A549 (cell line): Measurements from ENCODE around the gene PBX1. TPM values are rescaled to one million over a fixed set of nuclear protein-coding genes. Genes with fewer than 3 reads are reported as not detected.

Experiments used
- ATAC-seq, 2 experiments: fragments of 200-7000 bp in 1 of 2; fragments of >200 bp in 1 of 2; cut with Nextera tagmentation in 1 of 2; cut with Tn5 transposase in 1 of 2; 3 replicates each; pipeline versions ENCODE4 v1.8.0 to v1.9.1; 2018 to 2020; ENCODE audit warnings: mild to moderate bottlenecking in 1 of 2, moderate library complexity in 1 of 2
- CTCF ChIA-PET: fragments of 300-600 bp; sonication (Branson Sonifier 250); formaldehyde crosslinking; extraction: SDS; loops from one replicate; lab custom pipeline; 2021; ENCODE audit warnings: antibody characterized with exemption, inconsistent platforms; lab: Yijun Ruan, JAX
- POLR2A ChIA-PET: fragments of 350-600 bp; formaldehyde crosslinking; extraction: SDS; loops from one replicate; lab custom pipeline; 2021; ENCODE audit warnings: antibody characterized with exemption, inconsistent platforms; lab: Yijun Ruan, JAX
- DNase-seq, 2 experiments: peaks; one replicate each; pipeline versions ENCODE4 v3.0.0 to v3.0.0-alpha.2; 2011 to 2016; ENCODE audit warnings: low read depth in 1 of 2, low spot score in 1 of 2
- FAIRE-seq: peaks from 2 replicates; lab custom pipeline; 2011; peaks lifted over from hg19 to GRCh38; lab: Jason Lieb, UNC
- H3K27ac ChIP-seq, 2 experiments: fragments of >200 bp; sonication (Bioruptor Twin); formaldehyde crosslinking; 3 replicates each; pipeline ENCODE4 v1.5.1; 2016 to 2017
- H3K4me1 ChIP-seq: fragments of >200 bp; sonication (Bioruptor Twin); formaldehyde crosslinking; 3 replicates; pipeline ENCODE4 v1.6.1; 2016
- H3K4me2 ChIP-seq: fragments of >200 bp; sonication (Bioruptor Twin); formaldehyde crosslinking; 3 replicates; pipeline ENCODE4 v1.6.1; 2016
- H3K4me3 ChIP-seq: fragments of >200 bp; sonication (Bioruptor Twin); formaldehyde crosslinking; 3 replicates; pipeline ENCODE4 v1.5.1; 2016
- H3K9me3 ChIP-seq: fragments of >200 bp; sonication (Bioruptor Twin); formaldehyde crosslinking; 3 replicates; pipeline ENCODE4 v1.6.1; 2016
- CEBPB ChIP-seq, 2 experiments: fragments of >200 bp in 1 of 2; sonication (Bioruptor Twin) in 1 of 2; formaldehyde crosslinking in 1 of 2; IDR thresholded peaks; 2 replicates each; pipeline ENCODE4 v1.6.1; 2012 to 2016
- CHD2 ChIP-seq: fragments of 150-350 bp; IDR thresholded peaks from 2 replicates; pipeline ENCODE4 v1.6.1; 2014; ENCODE audit warnings: low read length; ENCODE audit not compliant: partially characterized antibody
- CHD4 ChIP-seq: fragments of 200-600 bp; sonication (generic); IDR thresholded peaks from 2 replicates; pipeline ENCODE4 v1.6.1; 2016; ENCODE audit warnings: antibody characterized with exemption, mild to moderate bottlenecking, borderline replicate concordance
- EHF ChIP-seq: fragments of 250-450 bp; sonication (Bioruptor Pico); IDR thresholded peaks from 2 replicates; pipeline ENCODE4 v1.5.0; 2020; ENCODE audit warnings: mild to moderate bottlenecking
- ELK1 ChIP-seq: fragments of 150-350 bp; IDR thresholded peaks from 2 replicates; pipeline ENCODE4 v1.6.1; 2014; ENCODE audit warnings: low read depth, mild to moderate bottlenecking, low read length
- EP300 ChIP-seq, 2 experiments: fragments of >200 bp; sonication (Bioruptor Twin); formaldehyde crosslinking; IDR thresholded peaks; 2 replicates in 1 of 2; 3 replicates in 1 of 2; pipeline ENCODE4 v1.6.1; 2016 to 2017
- ESRRA ChIP-seq: fragments of 150-350 bp; IDR thresholded peaks from 2 replicates; pipeline ENCODE4 v1.6.1; 2014; ENCODE audit warnings: mild to moderate bottlenecking, low read length, borderline replicate concordance
- HMGXB4 ChIP-seq: fragments of 250-450 bp; sonication (Bioruptor Pico); IDR thresholded peaks from 2 replicates; pipeline ENCODE4 v1.5.0; 2021; ENCODE audit warnings: mild to moderate bottlenecking, moderate library complexity, borderline replicate concordance
- HOXB5 ChIP-seq: fragments of 250-450 bp; sonication (Bioruptor Pico); IDR thresholded peaks from 2 replicates; pipeline ENCODE4 v1.5.0; 2020; ENCODE audit warnings: mild to moderate bottlenecking, moderate library complexity
- KDM1A ChIP-seq: fragments of 200-600 bp; sonication (generic); IDR thresholded peaks from 2 replicates; pipeline ENCODE4 v1.6.1; 2016; ENCODE audit warnings: low read depth, mild to moderate bottlenecking
- MAFK ChIP-seq: fragments of 450-650 bp; IDR thresholded peaks from 2 replicates; pipeline ENCODE4 v1.6.1; 2014; ENCODE audit not compliant: partially characterized antibody
- NFE2L2 ChIP-seq: fragments of 150-350 bp; conservative IDR thresholded peaks from 2 replicates; pipeline ENCODE4 v1.6.1; 2014; ENCODE audit warnings: low read length
- NPAS2 ChIP-seq: fragments of 250-450 bp; sonication (Bioruptor Pico); IDR thresholded peaks from 2 replicates; pipeline ENCODE4 v1.8.0; 2022; ENCODE audit warnings: mild to moderate bottlenecking, moderate library complexity, borderline replicate concordance
- PBX3 ChIP-seq: IDR thresholded peaks from 2 replicates; pipeline ENCODE4 v1.6.1; 2012
- POLR2A ChIP-seq: IDR thresholded peaks from 2 replicates; pipeline ENCODE4 v1.6.1; 2012; ENCODE audit warnings: mild to moderate bottlenecking, low read length
- RCOR1 ChIP-seq: fragments of 150-350 bp; IDR thresholded peaks from 2 replicates; pipeline ENCODE4 v1.6.1; 2014; ENCODE audit warnings: antibody characterized with exemption, low read length, low read depth
- SMC3 ChIP-seq: fragments of >200 bp; sonication (Bioruptor Twin); formaldehyde crosslinking; IDR thresholded peaks from 3 replicates; pipeline ENCODE4 v1.6.1; 2018; ENCODE audit warnings: inconsistent platforms
- TFCP2L1 ChIP-seq: fragments of 250-450 bp; sonication (Bioruptor Pico); IDR thresholded peaks from 2 replicates; pipeline ENCODE4 v1.5.0; 2021; ENCODE audit warnings: mild to moderate bottlenecking
- ZNF302 ChIP-seq: fragments of 250-450 bp; sonication (Bioruptor Pico); IDR thresholded peaks from 2 replicates; pipeline ENCODE4 v1.9.0; 2021; ENCODE audit warnings: inconsistent platforms, mild to moderate bottlenecking, moderate library complexity
- WGBS: methylation state at CpG from one replicate; pipeline ENCODE4 v1.1.6; 2017; ENCODE audit errors: missing lambda C conversion rate; 5-methylcytosine and 5-hydroxymethylcytosine counted together
- polyA plus RNA-seq, 4 experiments: library from polyadenylated mRNA; depleted of rRNA in 3 of 4; stranded (reverse); fragments of >200 nt; fragmentation: RNase III in 1 of 4; extraction: RNeasy Plus Mini Kit Qiagen cat#74134 plus additional on column Dnase treatment in 1 of 4; gene quantifications; 2 replicates in 3 of 4; 3 replicates in 1 of 4; pipeline ENCODE4 v1.2.3, GENCODE V29; 2011 to 2017
- TF ChIP-seq, protein P1 (sequence below): IDR thresholded peaks from 2 replicates; pipeline ENCODE4 v1.6.1; 2012; ENCODE audit warnings: low read depth, borderline replicate concordance
- TF ChIP-seq, protein P2 (sequence below): fragments of >200 bp; sonication (Bioruptor Twin); formaldehyde crosslinking; IDR thresholded peaks from 2 replicates; pipeline ENCODE4 v1.6.1; 2016
- TF ChIP-seq, protein P3 (sequence below): fragments of 450-650 bp; IDR thresholded peaks from 2 replicates; pipeline ENCODE4 v1.6.1; 2014; ENCODE audit warnings: antibody characterized with exemption

The PBX1 gene
- polyA plus RNA-seq, 2 of the 4 experiments (the other 2 are of a cell fraction), result 47.8 to 61.5 TPM

GRCh38 chr1:164682570-164682969, 123.6 kb downstream of the PBX1 start (continued):
- no peak for TF ChIP-seq TFCP2L1 (CRISPR knock-in tag)
- no peak for TF ChIP-seq KDM1A
- TF ChIP-seq HMGXB4 (CRISPR knock-in tag), result no peak

DNA sequence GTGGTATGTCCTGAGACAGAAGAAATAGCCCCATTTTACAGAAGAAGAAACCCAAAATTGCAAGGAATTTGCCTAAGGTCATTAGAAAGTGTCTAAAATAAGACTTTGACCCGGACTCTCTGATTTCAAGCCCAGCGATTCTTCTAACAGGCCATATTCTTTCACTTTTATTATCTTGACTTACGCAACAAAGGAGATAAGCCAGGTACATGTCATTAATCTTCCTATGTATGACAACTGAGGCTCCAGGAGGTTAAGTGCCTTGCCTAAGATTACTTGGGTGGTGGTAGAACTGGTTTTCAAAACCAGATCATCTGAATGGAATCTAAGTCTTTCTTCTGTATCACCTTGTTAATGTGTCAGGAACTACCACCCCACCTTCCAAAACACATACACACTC, 124.3 kb downstream of the PBX1 start:
- H3K4me3 ChIP-seq, result no peak overlapping the region
- DNase-seq (peak in 1 of 2 experiments; percentile 23), FAIRE-seq (no peak), ATAC-seq (no peak; a peak in 1 of 6 replicates)
- H3K9me3 ChIP-seq, result no peaks in the 10 kb centered on the region
- 70% methylated on average over 3 of the region's 3 CpGs for WGBS
- ChIA-PET POLR2A (no interaction called here), CTCF (interaction anchor here (0.7 to 1.2 kb wide), 2 partner anchors 9 to 18 kb away, joined by 3 to 4 read pairs; no protein-coding TSS in a partner anchor)
- TF ChIP-seq PBX3 (no peak), NPAS2 (no peak), NFE2L2 (no peak), HMGXB4 (CRISPR knock-in tag) (no peak), ESRRA (no peak), ELK1 (no peak), CHD2 (no peak), EP300 (IDR thresholded peaks at IDR 0.05) (0 out of 5 replicates have a peak, but pooled peaks of 1 of the 2 experiments have one; percentile 9), CHD4 (no peak), HOXB5 (CRISPR knock-in tag) (no peak), CEBPB (IDR thresholded peaks at IDR 0.05) (peak; percentile 22 to 40; a peak in 2 of 4 replicates)
- TF ChIP-seq, protein P1, sequence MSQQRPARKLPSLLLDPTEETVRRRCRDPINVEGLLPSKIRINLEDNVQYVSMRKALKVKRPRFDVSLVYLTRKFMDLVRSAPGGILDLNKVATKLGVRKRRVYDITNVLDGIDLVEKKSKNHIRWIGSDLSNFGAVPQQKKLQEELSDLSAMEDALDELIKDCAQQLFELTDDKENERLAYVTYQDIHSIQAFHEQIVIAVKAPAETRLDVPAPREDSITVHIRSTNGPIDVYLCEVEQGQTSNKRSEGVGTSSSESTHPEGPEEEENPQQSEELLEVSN, result no peak
- TF ChIP-seq, protein P2, sequence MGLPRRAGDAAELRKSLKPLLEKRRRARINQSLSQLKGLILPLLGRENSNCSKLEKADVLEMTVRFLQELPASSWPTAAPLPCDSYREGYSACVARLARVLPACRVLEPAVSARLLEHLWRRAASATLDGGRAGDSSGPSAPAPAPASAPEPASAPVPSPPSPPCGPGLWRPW, result no peak
- H3K27ac ChIP-seq, result peak overlapping the region in 1 of 2 experiments; percentile 45; a peak in 3 of 6 replicates
- H3K4me1 ChIP-seq, result peaks cover 26% of the 10 kb centered on the region
- 0 out of 3 replicates have a peak overlapping the region, but pooled peaks have one; percentile 8 for H3K4me2 ChIP-seq

DNA sequence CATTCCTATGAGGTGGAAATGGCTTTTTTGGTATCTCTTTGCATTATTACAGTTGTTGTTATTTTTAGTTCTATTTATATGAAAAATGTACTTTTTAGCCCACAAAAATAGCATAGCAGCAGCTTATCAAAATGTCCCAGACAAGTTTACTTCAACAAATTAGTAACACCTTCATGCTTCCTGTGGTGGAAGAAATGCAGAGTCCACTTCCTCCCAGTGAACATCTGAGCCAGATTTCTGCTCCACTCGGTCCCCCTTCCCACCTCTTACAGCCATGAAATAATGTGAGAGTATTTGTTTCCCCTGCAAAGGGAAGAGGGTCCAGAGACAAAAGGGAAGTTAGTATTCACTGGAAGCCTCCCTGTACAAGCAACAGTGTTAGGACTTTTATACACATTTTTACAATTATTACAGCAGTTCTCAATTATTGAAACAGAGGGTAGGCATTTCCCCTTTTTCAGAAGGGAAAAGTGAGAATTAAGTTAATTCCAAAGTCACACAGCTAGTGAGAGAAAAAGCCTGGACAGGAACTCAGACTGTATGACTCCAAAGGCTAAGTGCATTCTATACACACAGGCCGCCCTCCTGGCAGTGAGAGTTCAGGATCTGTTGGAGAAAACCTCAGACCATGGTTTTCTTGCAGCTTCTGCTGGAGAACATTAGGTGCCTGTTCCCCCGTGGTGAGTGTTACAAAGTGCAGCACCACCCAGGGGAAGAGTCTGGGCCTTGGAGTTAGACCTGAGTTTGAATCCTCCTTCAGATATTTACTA, 126.5 kb downstream of the PBX1 start:
- Histone ChIP-seq H3K27ac (peak overlapping the region in 1 of 2 experiments; percentile 19; a peak in 1 of 6 replicates), H3K4me2 (no peak overlapping the region), H3K9me3 (no peaks in the 10 kb centered on the region), H3K4me1 (peaks cover 26% of the 10 kb centered on the region)
- no peak for DNase-seq
- POLR2A ChIA-PET, result no interaction called here
- WGBS, result 62% methylated on average over 3 of the region's 3 CpGs
- no peak for TF ChIP-seq CHD2
- no peak for TF ChIP-seq KDM1A
- TF ChIP-seq EHF (CRISPR knock-in tag), result no peak
- TF ChIP-seq SMC3, result no peak
- no peak for TF ChIP-seq ZNF302
- TF ChIP-seq POLR2A, result no peak
- no peak for TF ChIP-seq MAFK
- TF ChIP-seq, protein P1, result no peak
- no peak for TF ChIP-seq RCOR1
- TF ChIP-seq, protein P3, sequence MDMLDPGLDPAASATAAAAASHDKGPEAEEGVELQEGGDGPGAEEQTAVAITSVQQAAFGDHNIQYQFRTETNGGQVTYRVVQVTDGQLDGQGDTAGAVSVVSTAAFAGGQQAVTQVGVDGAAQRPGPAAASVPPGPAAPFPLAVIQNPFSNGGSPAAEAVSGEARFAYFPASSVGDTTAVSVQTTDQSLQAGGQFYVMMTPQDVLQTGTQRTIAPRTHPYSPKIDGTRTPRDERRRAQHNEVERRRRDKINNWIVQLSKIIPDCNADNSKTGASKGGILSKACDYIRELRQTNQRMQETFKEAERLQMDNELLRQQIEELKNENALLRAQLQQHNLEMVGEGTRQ, result no peak
- TF ChIP-seq, all 56 proteins: peak for 0
- ATAC-seq, result no peak
- no peak for FAIRE-seq
- H3K4me3 ChIP-seq, result no peak overlapping the region
- CTCF ChIA-PET, result no interaction called here
